Lung (tissue), 12 donors: ENCODE measurements around the gene SLC11A1. TPM values are rescaled to one million over a fixed set of nuclear protein-coding genes. Genes with fewer than 3 reads are reported as not detected.

ENCODE experiments used
- ATAC-seq: fragments of 200-7000 bp; cut with Tn5 transposase; one replicate; pipeline ENCODE4 v1.9.1; 2020; ENCODE audit warnings: moderate number of reproducible peaks; ENCODE audit not compliant: insufficient read depth, low FRiP score
- DNase-seq, 3 donors: peaks; one replicate each; pipeline ENCODE4 v3.0.0-alpha.2; 2013 to 2017
- H3K27ac ChIP-seq, 2 donors: one replicate each; pipeline ENCODE4 v1.5.1; 2013; ENCODE audit warnings: mild to moderate bottlenecking in 2 of 2, moderate library complexity in 2 of 2, control low read depth in 1 of 2, inconsistent platforms in 1 of 2, low read depth in 1 of 2, low read length in 1 of 2
- H3K27me3 ChIP-seq, 3 donors: one replicate each; pipeline ENCODE4 v1.5.1; 2013; ENCODE audit warnings: low read length in 2 of 3; ENCODE audit not compliant: control insufficient read depth in 3 of 3, insufficient read depth in 3 of 3
- H3K36me3 ChIP-seq, 4 donors: one replicate each; pipeline ENCODE4 v1.5.1; 2013; ENCODE audit warnings: low read length in 4 of 4, mild to moderate bottlenecking in 1 of 4, moderate library complexity in 1 of 4; ENCODE audit not compliant: control insufficient read depth in 4 of 4, insufficient read depth in 4 of 4
- H3K4me1 ChIP-seq, 5 donors: one replicate each; pipeline ENCODE4 v1.5.1; 2013; ENCODE audit warnings: low read length in 5 of 5, mild to moderate bottlenecking in 2 of 5, moderate library complexity in 1 of 5; ENCODE audit not compliant: control insufficient read depth in 5 of 5, insufficient read depth in 5 of 5
- H3K4me3 ChIP-seq: one replicate; pipeline ENCODE4 v1.5.1; 2013; ENCODE audit warnings: mild to moderate bottlenecking, control low read depth, moderate library complexity
- H3K9ac ChIP-seq, 2 donors: one replicate each; pipeline ENCODE4 v1.5.1; 2013; ENCODE audit warnings: low read length in 2 of 2, control low read depth in 1 of 2; ENCODE audit not compliant: insufficient read depth in 1 of 2
- H3K9me3 ChIP-seq, 4 donors: one replicate each; pipeline ENCODE4 v1.5.1; 2013; ENCODE audit warnings: low read length in 3 of 4, mild to moderate bottlenecking in 1 of 4, moderate library complexity in 1 of 4; ENCODE audit not compliant: control insufficient read depth in 4 of 4, insufficient read depth in 3 of 4
- WGBS, 2 donors: extraction: QIAGEN DNeasy Blood & Tissue Kit; methylation state at CpG; one replicate each; pipeline ENCODE4 v1.1.7; 2013; 5-methylcytosine and 5-hydroxymethylcytosine counted together
- polyA plus RNA-seq, 2 donors: library from polyadenylated mRNA; stranded (reverse); fragments of 200-250 nt; gene quantifications; one replicate each; pipeline ENCODE4 v1.2.1, GENCODE V29; 2013
- total RNA-seq, 2 donors: library from RNA; depleted of rRNA in 1 of 2; stranded (reverse); fragments of >200 nt in 1 of 2; gene quantifications; one replicate each; pipeline ENCODE4 v1.2.1, GENCODE V29; 2014 to 2021
- TF ChIP-seq, protein P1 (sequence below): IDR thresholded peaks from 2 replicates; pipeline ENCODE4 v1.5.1; 2012; ENCODE audit warnings: mild to moderate bottlenecking; ENCODE audit errors: control extremely low read depth, extremely low read depth
- donor health status: control.
- donor health status: control.
- donor health status: Bipolar disorder and iron deficiency.
- donor health status: healthy.
- donor health status: DM: yes; HTN: yes; CAD: no.

SLC11A1 gene
- total and polyA plus RNA-seq, 4 donors, result 57.6 to 359 (median 234) TPM

- ATAC-seq (no peak), DNase-seq (no peak)
- H3K4me3 ChIP-seq, result no peak overlapping the region
- TF ChIP-seq, protein P1, sequence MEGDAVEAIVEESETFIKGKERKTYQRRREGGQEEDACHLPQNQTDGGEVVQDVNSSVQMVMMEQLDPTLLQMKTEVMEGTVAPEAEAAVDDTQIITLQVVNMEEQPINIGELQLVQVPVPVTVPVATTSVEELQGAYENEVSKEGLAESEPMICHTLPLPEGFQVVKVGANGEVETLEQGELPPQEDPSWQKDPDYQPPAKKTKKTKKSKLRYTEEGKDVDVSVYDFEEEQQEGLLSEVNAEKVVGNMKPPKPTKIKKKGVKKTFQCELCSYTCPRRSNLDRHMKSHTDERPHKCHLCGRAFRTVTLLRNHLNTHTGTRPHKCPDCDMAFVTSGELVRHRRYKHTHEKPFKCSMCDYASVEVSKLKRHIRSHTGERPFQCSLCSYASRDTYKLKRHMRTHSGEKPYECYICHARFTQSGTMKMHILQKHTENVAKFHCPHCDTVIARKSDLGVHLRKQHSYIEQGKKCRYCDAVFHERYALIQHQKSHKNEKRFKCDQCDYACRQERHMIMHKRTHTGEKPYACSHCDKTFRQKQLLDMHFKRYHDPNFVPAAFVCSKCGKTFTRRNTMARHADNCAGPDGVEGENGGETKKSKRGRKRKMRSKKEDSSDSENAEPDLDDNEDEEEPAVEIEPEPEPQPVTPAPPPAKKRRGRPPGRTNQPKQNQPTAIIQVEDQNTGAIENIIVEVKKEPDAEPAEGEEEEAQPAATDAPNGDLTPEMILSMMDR, result no peak
- peak overlapping the region; percentile 4 to 45 for H3K27ac ChIP-seq
- H3K36me3 ChIP-seq, result no peaks in the 10 kb centered on the region
- H3K27me3 ChIP-seq, result no peaks in the 10 kb centered on the region
- H3K9me3 ChIP-seq, result peaks cover 0 to under 1% (median 0%) of the 10 kb centered on the region in 4 donors
- peaks cover 0 to 21% (median 10%) of the 10 kb centered on the region in 5 donors for H3K4me1 ChIP-seq
- no peak overlapping the region for H3K9ac ChIP-seq
Measured at GRCh38 chr2:218371983-218372350, 10.1 kb upstream of the SLC11A1 start.

- DNase-seq, result no peak
- no peaks in the 10 kb centered on the region for H3K27me3 ChIP-seq
- H3K4me1 ChIP-seq, result peaks cover 0 to 7% (median 4%) of the 10 kb centered on the region in 5 donors
- H3K4me3 ChIP-seq, result no peak overlapping the region
- TF ChIP-seq, protein P1, result no peak
- no peak overlapping the region for H3K27ac ChIP-seq
- H3K9ac ChIP-seq, result no peak overlapping the region
- ATAC-seq, result no peak
- no peaks in the 10 kb centered on the region for H3K36me3 ChIP-seq
- 77 to 84% methylated on average over 4 of the region's 4 CpGs for WGBS, 2 donors
- H3K9me3 ChIP-seq, result no peaks in the 10 kb centered on the region
Measured at GRCh38 chr2:218374795-218375194, 7.3 kb upstream of the SLC11A1 start.

DNA sequence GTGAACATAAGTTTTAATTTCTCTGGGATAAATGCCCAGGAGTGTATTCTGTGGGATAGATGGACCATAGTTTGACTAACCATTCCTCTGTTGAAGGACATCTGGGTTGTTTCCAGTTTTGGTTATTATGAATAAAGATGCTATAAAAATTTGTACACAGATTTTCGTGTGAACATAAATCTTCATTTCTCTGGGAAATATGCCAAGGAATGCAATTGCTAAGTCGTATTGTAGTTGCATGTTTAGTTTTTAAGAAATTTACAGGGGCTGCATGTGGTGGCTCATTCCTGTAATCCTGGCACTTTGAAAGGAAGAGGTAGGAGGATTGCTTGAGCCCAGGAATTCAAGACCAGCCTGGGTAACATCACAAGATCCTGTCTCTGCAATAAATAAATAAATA lies 6.9 kb upstream of the SLC11A1 start:
- H3K27me3 ChIP-seq, result no peaks in the 10 kb centered on the region
- no peak overlapping the region for H3K9ac ChIP-seq
- H3K4me3 ChIP-seq, result no peak overlapping the region
- DNase-seq (peak in 2 of 3 donors; percentile 83 to 89), ATAC-seq (no peak)
- no peak overlapping the region for H3K27ac ChIP-seq
- no peaks in the 10 kb centered on the region for H3K36me3 ChIP-seq
- peaks cover 0 to 7% (median 4%) of the 10 kb centered on the region in 5 donors for H3K4me1 ChIP-seq
- H3K9me3 ChIP-seq, result no peaks in the 10 kb centered on the region
- WGBS, 2 donors, result 27 to 37% methylated on average over 2 of the region's 2 CpGs
- TF ChIP-seq, protein P1, result no peak

GRCh38 chr2:218378053-218378452 lies 4.0 kb upstream of the SLC11A1 start:
- Histone ChIP-seq H3K27me3 (no peaks in the 10 kb centered on the region), H3K9me3 (no peaks in the 10 kb centered on the region), H3K4me1 (peaks cover 0 to 4% (median 0%) of the 10 kb centered on the region in 5 donors), H3K9ac (no peak overlapping the region), H3K36me3 (no peaks in the 10 kb centered on the region), H3K27ac (no peak overlapping the region), H3K4me3 (no peak overlapping the region)
- TF ChIP-seq, protein P1, result no peak
- 59 to 76% methylated on average over 5 of the region's 5 CpGs for WGBS, 2 donors
- ATAC-seq, result no peak
- no peak for DNase-seq
